NCI-H1694 treated with DMSO at 0.1 percent for 48 hours (cell line): Measurements from ENCODE around the gene RALA.
"Not testable (repeated sequence)": the region's sequence is repeated elsewhere in the genome, so short reads cannot be mapped to it uniquely, and the experiment has no call there.

Source experiments
- DNase-seq: peaks from one replicate; lab custom pipeline; 2025; lab: John Stamatoyannopoulos, UW

The RALA gene

DNA sequence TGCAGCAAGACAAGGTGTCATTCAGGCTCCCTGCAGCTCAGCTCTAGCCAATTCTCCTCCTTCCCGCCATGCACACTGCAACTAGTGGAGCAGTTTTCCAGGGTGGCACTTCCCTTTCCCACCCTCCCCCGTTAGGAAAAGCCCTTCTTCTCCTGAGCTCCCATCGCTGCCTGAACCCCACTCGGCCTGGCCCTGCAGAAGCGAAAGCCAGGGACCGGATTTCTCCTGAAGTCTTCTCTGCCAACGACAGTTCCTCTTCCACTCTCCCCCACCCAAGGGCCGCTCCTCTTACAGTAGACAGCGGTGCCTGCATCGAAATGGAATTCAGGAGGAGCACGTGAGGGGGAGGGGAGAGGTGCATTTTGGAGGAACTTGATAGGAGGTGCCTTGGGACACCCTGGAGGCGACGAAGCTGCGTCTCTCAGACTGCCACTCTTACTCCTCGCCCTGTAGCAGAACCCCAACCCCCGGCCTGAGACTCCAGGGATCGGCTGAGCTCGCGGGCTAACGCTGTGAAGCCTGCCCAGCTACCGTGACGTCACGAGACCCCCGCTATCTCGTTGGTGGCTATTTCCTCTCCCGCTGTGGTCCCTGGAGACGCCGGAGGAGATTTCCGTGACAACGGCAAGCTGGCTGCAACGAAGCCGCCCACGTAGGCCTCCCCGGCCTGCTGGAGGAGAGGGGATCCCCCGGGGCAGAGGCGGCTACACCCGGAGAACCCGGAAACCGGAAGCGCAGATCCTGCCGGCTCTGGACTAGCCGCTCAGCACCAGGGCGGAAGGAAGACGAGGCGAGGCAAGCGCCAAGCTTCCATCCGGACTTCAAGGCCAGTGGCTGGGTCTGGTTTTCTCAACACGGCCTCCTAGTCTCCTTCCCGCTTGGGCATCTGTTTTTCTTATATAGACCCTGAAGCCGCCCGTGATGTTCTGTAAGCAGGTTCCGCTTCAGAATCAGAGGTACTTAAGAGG lies 109.7 kb downstream of the RALA start:
- DNase-seq: peak; percentile 92

GRCh38 chr7:39733881-39734632 lies 110.7 kb downstream of the RALA start:
- no peak for DNase-seq

DNA sequence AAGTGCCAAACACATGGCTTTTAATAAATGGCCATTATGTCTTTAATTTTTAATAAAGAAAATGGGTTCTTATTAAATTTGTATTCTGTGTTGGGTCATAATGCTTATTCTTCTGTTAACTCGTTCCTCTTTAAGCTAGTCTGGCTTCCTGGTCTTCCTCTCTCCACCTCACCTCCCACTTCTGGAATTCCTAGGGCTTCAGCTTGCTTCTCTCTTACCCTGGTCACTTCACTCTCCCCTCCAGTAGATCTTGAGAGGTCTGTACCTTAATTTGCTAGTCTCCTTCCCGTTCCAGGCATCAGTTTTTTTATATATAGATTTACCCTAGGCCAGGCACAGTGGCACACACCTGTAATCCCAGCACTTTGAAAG lies 111.2 kb downstream of the RALA start:
- no peak for DNase-seq

- no peak for DNase-seq
Observed at GRCh38 chr7:39735903-39736302, 112.5 kb downstream of the RALA start.

GRCh38 chr7:39741942-39742623 lies 118.7 kb downstream of the RALA start:
- no peak for DNase-seq

GRCh38 chr7:39744620-39745019 lies 121.2 kb downstream of the RALA start:
- no peak for DNase-seq

DNA sequence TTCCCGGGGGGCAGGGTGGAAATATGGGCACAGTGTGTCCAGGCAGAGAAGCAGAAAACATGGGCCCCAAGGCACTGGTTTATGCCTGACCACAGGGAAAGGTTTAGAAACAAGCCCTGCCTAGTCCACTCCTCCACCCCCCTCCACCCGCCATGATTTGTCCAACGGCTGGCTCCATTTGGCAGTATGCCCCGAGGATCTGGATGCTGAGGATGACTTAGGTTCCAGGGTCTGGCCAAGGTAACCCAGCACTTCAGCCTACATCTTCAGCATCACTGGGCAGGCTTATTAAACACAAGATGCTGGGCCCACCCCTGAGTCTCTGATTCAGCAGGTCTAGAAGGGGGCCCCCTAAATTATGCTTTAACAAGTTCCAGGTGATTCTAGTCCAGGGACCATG lies 121.9 kb downstream of the RALA start:
- no peak for DNase-seq

- peak; percentile 77 for DNase-seq
Observed at GRCh38 chr7:39746103-39746819, 122.9 kb downstream of the RALA start.

GRCh38 chr7:39749177-39749576 lies 125.8 kb downstream of the RALA start:
- no peak for DNase-seq

DNA sequence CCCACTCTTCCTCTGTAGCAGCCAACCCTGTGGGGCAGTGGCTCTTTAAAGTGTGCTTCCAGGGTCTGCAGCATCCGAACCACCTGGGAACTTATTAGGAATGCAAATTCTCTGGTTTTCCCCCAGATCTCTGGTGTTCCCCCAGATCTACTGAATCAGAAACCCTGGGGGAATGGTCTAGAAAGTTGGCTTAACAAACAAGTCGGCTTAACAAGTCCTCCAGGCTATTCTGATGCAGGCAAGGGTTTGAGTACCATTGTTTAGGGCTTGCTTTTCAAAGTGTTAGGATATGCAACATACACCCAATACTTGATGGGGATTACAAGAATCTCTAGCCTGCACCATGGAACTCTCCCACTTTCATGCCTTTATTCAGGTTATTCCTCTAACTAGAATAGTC lies 126.3 kb downstream of the RALA start:
- DNase-seq: no peak

DNA sequence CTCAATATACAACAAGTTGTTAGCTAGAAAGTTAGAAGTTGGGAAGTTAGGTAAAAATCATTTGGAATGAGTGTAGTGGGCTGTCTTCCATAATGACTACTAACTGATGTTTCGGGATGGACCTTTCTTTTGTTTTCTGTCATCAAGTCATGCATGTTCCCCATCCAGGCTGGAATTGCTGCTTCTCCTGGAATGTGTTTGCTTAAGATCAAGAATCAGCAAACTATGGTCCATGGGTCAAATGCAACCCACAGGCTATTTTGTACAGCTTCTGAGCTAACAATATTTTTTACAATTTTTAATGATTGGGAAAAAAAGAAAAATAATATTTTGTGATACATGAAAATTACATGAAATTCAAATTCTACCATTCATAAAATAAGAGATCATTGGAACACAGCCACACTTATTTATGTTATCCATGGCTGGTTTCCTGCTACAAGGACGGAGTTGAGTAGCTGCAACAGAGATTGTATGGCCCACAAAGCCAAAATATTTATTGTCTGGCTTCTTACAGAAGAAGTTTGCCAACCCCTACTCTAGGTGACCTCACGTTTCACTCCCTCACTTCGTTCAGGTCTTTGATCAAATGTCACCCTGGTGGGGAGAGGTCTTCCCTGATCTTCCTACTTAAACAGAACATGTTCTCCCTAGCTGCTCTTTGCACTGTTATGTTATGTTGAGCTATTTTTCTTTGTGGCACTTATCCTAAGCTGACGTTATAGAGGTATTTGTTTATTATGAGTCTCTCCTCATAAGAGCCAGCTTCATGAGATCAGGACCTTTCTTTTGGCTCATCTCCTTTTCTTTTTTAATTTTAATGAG lies 127.1 kb downstream of the RALA start:
- no peak for DNase-seq

GRCh38 chr7:39753237-39753636 lies 129.9 kb downstream of the RALA start:
- not testable (repeated sequence) for DNase-seq

- no peak for DNase-seq
Observed at GRCh38 chr7:39753823-39754325, 130.5 kb downstream of the RALA start.

GRCh38 chr7:39754326-39755120 lies 131.2 kb downstream of the RALA start:
- no peak for DNase-seq

DNA sequence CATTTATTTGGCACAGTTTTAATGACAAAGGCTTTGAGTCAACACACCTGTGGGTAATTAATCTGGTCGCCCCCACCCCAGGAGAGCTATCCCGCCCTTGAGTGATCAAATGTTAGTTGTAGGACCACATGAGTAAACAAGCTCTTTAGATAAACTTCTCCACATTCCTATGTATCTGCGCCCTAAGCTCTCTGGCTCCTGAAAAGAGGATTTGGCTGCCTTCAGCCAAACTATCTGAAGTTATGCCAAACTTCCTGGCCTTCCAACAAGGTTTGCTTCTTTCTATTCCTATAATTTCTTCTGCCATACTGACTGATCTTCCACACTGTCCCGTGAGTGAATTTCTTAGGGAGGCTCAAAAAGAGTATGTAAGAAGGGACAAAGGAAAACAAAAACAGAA lies 134.2 kb downstream of the RALA start:
- DNase-seq: no peak
